ENCODE measurements around the gene SLC25A5.
"Not testable (repeated sequence)": the region's sequence is repeated elsewhere in the genome, so short reads cannot be mapped to it uniquely, and the experiment has no call there.

The SLC25A5 gene

DNA sequence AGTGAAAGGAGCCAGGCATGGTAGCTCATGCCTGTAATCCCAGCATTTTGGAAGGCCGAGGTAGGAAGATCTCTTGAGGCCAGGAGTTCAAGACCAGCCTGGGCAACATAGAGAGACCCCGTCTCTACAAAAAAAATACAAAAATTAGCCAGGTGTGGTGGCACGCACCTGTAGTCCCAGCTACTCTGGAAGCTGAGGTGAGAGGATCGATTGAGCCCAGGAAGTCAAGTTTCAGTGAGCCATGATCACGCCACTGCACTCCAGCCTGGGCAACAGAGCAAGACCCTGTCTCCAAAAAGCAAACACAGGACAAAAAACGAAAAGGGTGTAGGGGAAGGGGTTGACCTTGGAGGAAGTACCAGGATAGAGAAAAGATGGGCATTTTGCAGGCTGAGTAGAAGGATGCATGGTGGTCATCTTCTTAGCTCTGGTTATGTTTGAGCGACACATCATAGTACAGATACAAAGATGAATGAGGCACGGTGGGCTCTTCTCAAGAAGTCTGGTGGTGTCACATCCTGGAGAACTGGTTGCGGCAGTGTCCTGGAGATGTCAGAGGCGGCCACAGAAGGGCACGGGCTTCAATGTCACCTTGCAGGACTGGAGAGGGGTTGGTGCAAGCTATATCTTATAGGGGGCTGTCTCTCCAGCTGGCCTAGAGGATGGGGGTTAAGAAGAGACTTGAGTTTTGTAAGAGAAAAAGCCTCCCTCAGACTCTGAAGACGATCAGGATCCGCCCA, 32.0 kb downstream of the SLC25A5 start:
- no peak for DNase-seq
- intact Hi-C loops (cut with DNase I), result no loop called here

DNA sequence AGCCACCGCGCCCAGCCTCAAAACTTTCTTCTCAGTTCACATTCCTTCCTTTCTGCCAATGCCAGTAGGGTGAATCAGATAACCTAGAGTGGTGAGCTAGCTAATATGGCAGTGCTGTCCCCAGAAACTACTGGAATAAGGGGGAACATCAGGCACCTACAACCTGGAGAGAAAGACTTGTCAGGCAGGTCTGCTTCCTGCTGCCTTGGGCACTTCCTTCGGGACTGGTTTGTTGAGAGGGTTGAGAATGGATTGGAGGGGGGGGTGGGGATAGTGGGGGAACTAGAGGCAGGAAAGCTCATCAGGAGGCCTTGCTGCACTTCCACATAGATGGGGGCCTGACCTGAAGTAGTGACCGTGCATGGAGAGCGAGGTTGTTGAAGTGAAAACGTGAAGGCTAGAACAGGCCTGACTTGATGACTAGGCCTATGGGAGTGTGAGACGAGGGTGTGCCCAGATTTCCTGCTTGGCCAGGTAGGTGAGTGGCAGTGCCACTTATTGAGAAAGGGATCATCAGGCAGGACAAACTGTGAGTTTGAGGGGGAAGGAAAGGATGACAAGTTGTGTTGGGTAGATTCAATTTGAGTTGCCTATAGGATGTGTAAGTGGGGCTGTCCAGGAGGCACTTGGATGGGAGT, 33.4 kb downstream of the SLC25A5 start:
- intact Hi-C loops (cut with DNase I), result no loop called here
- no peak for DNase-seq

GRCh38 chrX:119502727-119503483, 34.7 kb downstream of the SLC25A5 start:
- peak in 26 of 42 donors; percentile 9 to 56 (median 30) for DNase-seq
- intact Hi-C loops (cut with DNase I), result no loop called here

DNA sequence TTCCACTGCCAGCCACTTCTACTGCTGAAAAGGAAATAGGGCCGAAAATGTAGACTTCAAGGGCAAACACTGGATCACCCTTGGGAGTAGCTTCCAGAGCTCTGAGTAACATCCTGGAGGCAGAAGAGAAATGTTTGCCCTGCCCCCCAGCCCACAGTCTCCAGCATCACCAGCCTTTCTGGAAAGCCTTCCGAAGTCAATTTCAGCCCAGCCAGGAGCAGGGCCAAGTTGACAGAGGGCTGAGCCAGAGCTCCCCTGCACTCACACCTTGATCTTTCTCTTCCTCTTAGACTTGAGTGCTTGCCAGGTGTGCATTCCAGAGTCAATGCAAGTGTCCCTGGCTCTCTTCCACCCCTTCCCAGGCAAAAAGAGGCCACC, 35.2 kb downstream of the SLC25A5 start:
- intact Hi-C loops (cut with DNase I), result no loop called here
- peak in 1 of 42 donors; percentile 35 for DNase-seq

DNA sequence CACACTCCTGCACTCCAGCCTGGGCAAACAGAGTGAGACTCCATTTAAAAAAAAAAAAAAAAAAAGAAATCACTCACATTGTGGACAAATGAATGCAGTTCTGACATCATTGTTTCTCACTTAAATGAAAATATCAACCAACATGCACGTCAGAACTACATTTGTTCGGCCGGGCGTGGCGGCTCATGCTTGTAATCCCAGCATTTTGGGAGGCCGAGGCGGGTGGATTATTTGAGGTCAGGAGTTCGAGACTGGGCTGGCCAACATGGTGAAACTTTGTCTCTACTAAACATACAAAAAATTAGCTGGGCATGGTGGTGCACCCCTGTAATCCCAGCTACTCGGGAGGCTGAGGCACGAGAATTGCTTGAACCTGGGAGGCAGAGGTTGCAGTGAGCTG, 36.9 kb downstream of the SLC25A5 start:
- DNase-seq, result not testable (repeated sequence)

DNA sequence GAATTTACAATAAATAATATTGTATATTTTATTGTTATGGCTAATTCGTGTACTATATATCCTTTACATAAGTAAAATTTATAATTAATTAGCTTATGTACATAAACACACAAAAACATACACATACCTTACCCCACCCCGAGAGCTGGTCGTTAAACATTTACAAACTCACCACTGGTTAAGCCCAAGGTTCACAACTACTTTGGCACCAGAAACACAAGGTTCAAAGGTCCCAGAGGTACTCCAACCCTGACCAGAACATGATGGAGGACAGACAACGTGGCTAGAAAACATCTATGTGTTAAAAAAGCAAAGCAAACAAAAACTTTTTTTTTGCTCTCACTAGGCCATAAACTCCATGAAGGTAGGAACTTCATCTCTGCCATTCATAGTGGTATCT, 37.7 kb downstream of the SLC25A5 start:
- intact Hi-C loops (cut with DNase I), result no loop called here
- DNase-seq, result no peak

More for the DNA sequence above, 36.9 kb downstream of the SLC25A5 start:
- intact Hi-C loops (cut with DNase I), result not testable (repeated sequence)

- DNase-seq, result no peak
- intact Hi-C loops (cut with DNase I), result no loop called here
Measured at GRCh38 chrX:119507206-119507605, 39.0 kb downstream of the SLC25A5 start.

- intact Hi-C loops (cut with DNase I), result no loop called here
- DNase-seq, result peak in 31 of 42 donors; percentile 5 to 64 (median 31)
Measured at GRCh38 chrX:119512146-119512800, 44.0 kb downstream of the SLC25A5 start.

GRCh38 chrX:119516157-119516702, 48.0 kb downstream of the SLC25A5 start:
- intact Hi-C loops (cut with DNase I), result no loop called here
- DNase-seq, result peak in 27 of 42 donors; percentile 14 to 65 (median 31)

- no peak for DNase-seq
Measured at GRCh38 chrX:119518371-119518770, 50.1 kb downstream of the SLC25A5 start.

More at GRCh38 chrX:119518371-119518770, 50.1 kb downstream of the SLC25A5 start:
- intact Hi-C loops (cut with DNase I), result no loop called here

Measured in head of caudate nucleus (tissue), 42 donors.